B cell (primary cell): ENCODE measurements around the gene ESYT2. TPM values are rescaled to one million over a fixed set of nuclear protein-coding genes. Genes with fewer than 3 reads are reported as not detected.

Source experiments
- ATAC-seq: fragments of 200-7000 bp; cut with Tn5 transposase; one replicate; pipeline ENCODE4 v1.10.0; 2021; ENCODE audit warnings: low read depth, mild to moderate bottlenecking, moderate number of reproducible peaks, moderate library complexity
- CTCF ChIA-PET: fragments of 350-600 bp; sonication (Branson Sonifier 250); formaldehyde crosslinking; loops from one replicate; lab custom pipeline; 2021; ENCODE audit warnings: antibody characterized with exemption, inconsistent platforms; lab: Charles Lee
- POLR2A ChIA-PET: fragments of 350-600 bp; sonication (Branson Sonifier 250); formaldehyde crosslinking; loops from one replicate; lab custom pipeline; 2021; ENCODE audit warnings: antibody characterized with exemption; lab: Charles Lee
- DNase-seq: peaks from one replicate; pipeline ENCODE4 v3.0.0; 2013
- H2AFZ ChIP-seq: 2 replicates; pipeline ENCODE4 v1.6.1; 2012; ENCODE audit warnings: mild to moderate bottlenecking, low read depth, low read length; ENCODE audit not compliant: insufficient read depth, poor library complexity, severe bottlenecking
- H3K27ac ChIP-seq, 2 donors: 1 replicate in 1 of 2; 2 replicates in 1 of 2; pipeline ENCODE4 v1.5.1; 2012 to 2013; ENCODE audit warnings: low read length in 2 of 2, mild to moderate bottlenecking in 2 of 2, moderate library complexity in 1 of 2
- H3K27me3 ChIP-seq, 4 experiments: fragments of 200-600 bp in 1 of 4; sonication (generic) in 1 of 4; replicated peaks in 1 of 4; 1 replicate in 2 of 4; 2 replicates in 2 of 4; pipeline versions ENCODE4 v1.6.1 to v1.7.0; 2013 to 2016; ENCODE audit warnings: low read length in 3 of 4, mild to moderate bottlenecking in 2 of 4, mixed read lengths in 1 of 4, moderate library complexity in 1 of 4; ENCODE audit not compliant: insufficient read depth in 4 of 4, control insufficient read depth in 3 of 4; ENCODE audit errors: control extremely low read depth in 1 of 4
- H3K36me3 ChIP-seq, 2 experiments: replicated peaks in 1 of 2; 1 replicate in 1 of 2; 2 replicates in 1 of 2; pipeline versions ENCODE4 v1.6.1 to v1.7.1; 2013; ENCODE audit warnings: low read length in 1 of 2; ENCODE audit not compliant: insufficient read depth in 2 of 2, control insufficient read depth in 1 of 2; ENCODE audit errors: control extremely low read depth in 1 of 2, extremely low read depth in 1 of 2
- H3K4me1 ChIP-seq, 2 donors: fragments of 200-600 bp in 1 of 2; sonication (generic) in 1 of 2; 1 replicate in 1 of 2; 2 replicates in 1 of 2; pipeline versions ENCODE4 v1.5.1 to v1.6.1; 2013 to 2017; ENCODE audit warnings: low read length in 2 of 2; ENCODE audit not compliant: control insufficient read depth in 2 of 2, insufficient read depth in 2 of 2
- H3K4me2 ChIP-seq: replicated peaks from 2 replicates; pipeline ENCODE3; 2012; ENCODE audit warnings: mild to moderate bottlenecking, low read depth, low read length; ENCODE audit not compliant: poor library complexity, severe bottlenecking
- H3K4me3 ChIP-seq, 5 experiments: fragments of 200-600 bp in 1 of 5; sonication (generic) in 1 of 5; 1 replicate in 3 of 5; 2 replicates in 2 of 5; pipeline versions ENCODE4 v1.5.1 to v1.7.0; 2011 to 2016; ENCODE audit warnings: low read length in 4 of 5, mild to moderate bottlenecking in 4 of 5, low read depth in 2 of 5, control low read depth in 1 of 5, moderate library complexity in 1 of 5; ENCODE audit not compliant: insufficient read depth in 1 of 5; ENCODE audit errors: control extremely low read depth in 1 of 5, extremely low read depth in 1 of 5
- H3K79me2 ChIP-seq: fragments of 200-600 bp; sonication (generic); one replicate; pipeline ENCODE4 v1.6.0; 2016; ENCODE audit warnings: low read length; ENCODE audit not compliant: control insufficient read depth, insufficient read depth
- H3K9ac ChIP-seq: fragments of 200-600 bp; sonication (generic); 2 replicates; pipeline ENCODE4 v1.6.1; 2017; ENCODE audit warnings: mild to moderate bottlenecking, low read length, moderate library complexity
- H3K9me3 ChIP-seq, 3 donors: one replicate each; pipeline versions ENCODE4 v1.6.1 to v1.7.1; 2013; ENCODE audit warnings: low read length in 2 of 3; ENCODE audit not compliant: control insufficient read depth in 2 of 3, insufficient read depth in 1 of 3; ENCODE audit errors: control extremely low read depth in 1 of 3
- H4K20me1 ChIP-seq: 2 replicates; pipeline ENCODE4 v1.6.0; 2012; ENCODE audit warnings: mild to moderate bottlenecking, low read length; ENCODE audit not compliant: insufficient read depth, control insufficient read depth, poor library complexity, severe bottlenecking
- H3K27ac Mint-ChIP-seq: one replicate; pipeline ENCODE4 v1.8.0; 2021; ENCODE audit warnings: mixed read lengths
- H3K27me3 Mint-ChIP-seq: one replicate; pipeline ENCODE4 v1.8.0; 2021; ENCODE audit warnings: mixed read lengths
- H3K4me1 Mint-ChIP-seq: one replicate; pipeline ENCODE4 v1.8.0; 2021; ENCODE audit warnings: mixed read lengths
- H3K4me3 Mint-ChIP-seq: one replicate; pipeline ENCODE4 v1.8.0; 2021; ENCODE audit warnings: mixed read lengths
- H3K9me3 Mint-ChIP-seq: one replicate; pipeline ENCODE4 v1.8.0; 2022; ENCODE audit warnings: mixed read lengths; ENCODE audit not compliant: insufficient read depth
- EZH2 ChIP-seq: IDR thresholded peaks from 2 replicates; pipeline ENCODE4 v1.6.1; 2012; ENCODE audit warnings: borderline replicate concordance, low read depth, mild to moderate bottlenecking, moderate library complexity, low read length; ENCODE audit not compliant: insufficient read depth, poor library complexity, severe bottlenecking
- WGBS: methylation state at CpG from one replicate; pipeline ENCODE4 v1.1.5; 2013; ENCODE audit warnings: missing lambda C conversion rate; ENCODE audit not compliant: insufficient coverage; 5-methylcytosine and 5-hydroxymethylcytosine counted together
- intact Hi-C: fragments of 100-400 bp; cut with micrococcal nuclease; formaldehyde crosslinking; loops from one replicate; pipeline ENCODE4 v1.10.0; 2022
- polyA plus RNA-seq: library from polyadenylated mRNA; depleted of rRNA; stranded (reverse); fragments of >200 nt; gene quantifications from 2 replicates; pipeline ENCODE4 v1.2.3, GENCODE V29; 2012
- total RNA-seq, 2 donors: library from RNA; stranded (reverse); fragments of 120-200 nt in 1 of 2; gene quantifications; 1 replicate in 1 of 2; 2 replicates in 1 of 2; pipeline versions ENCODE4 v1.2.3 to v1.2.4, GENCODE V29; 2013 to 2022
- TF ChIP-seq, protein P1 (sequence below): fragments of 200-600 bp; IDR thresholded peaks from one replicate; pipeline ENCODE4 v1.8.0; 2022; ENCODE audit warnings: antibody characterized with exemption, mild to moderate bottlenecking

The ESYT2 gene
- total and polyA plus RNA-seq, 2 donors (not counting 1 experiment from before 2014, with no cell fraction given), result 12.0 to 34.2 TPM

- WGBS, result 94% methylated on average over 8 of the region's 9 CpGs
- no peak overlapping the region for H2AFZ ChIP-seq
- CTCF ChIA-PET, result no interaction called here
- H3K4me2 ChIP-seq, result no peak overlapping the region
- no peak overlapping the region for H3K4me3 Mint-ChIP-seq
- H3K27me3 Mint-ChIP-seq, result no peaks in the 10 kb centered on the region
- no peaks in the 10 kb centered on the region for H3K4me1 ChIP-seq
- peaks cover 0 to 17% (median 0%) of the 10 kb centered on the region in 3 donors for H3K9me3 ChIP-seq
- TF ChIP-seq, protein P1, sequence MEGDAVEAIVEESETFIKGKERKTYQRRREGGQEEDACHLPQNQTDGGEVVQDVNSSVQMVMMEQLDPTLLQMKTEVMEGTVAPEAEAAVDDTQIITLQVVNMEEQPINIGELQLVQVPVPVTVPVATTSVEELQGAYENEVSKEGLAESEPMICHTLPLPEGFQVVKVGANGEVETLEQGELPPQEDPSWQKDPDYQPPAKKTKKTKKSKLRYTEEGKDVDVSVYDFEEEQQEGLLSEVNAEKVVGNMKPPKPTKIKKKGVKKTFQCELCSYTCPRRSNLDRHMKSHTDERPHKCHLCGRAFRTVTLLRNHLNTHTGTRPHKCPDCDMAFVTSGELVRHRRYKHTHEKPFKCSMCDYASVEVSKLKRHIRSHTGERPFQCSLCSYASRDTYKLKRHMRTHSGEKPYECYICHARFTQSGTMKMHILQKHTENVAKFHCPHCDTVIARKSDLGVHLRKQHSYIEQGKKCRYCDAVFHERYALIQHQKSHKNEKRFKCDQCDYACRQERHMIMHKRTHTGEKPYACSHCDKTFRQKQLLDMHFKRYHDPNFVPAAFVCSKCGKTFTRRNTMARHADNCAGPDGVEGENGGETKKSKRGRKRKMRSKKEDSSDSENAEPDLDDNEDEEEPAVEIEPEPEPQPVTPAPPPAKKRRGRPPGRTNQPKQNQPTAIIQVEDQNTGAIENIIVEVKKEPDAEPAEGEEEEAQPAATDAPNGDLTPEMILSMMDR, result no peak
- no peak for TF ChIP-seq EZH2
- H3K9me3 Mint-ChIP-seq, result no peaks in the 10 kb centered on the region
- H3K79me2 ChIP-seq, result peaks cover 60% of the 10 kb centered on the region
- H3K4me1 Mint-ChIP-seq, result peaks cover 2% of the 10 kb centered on the region
- no peak overlapping the region for H3K9ac ChIP-seq
- peaks cover 30% of the 10 kb centered on the region for H4K20me1 ChIP-seq
- peaks cover 0 to 4% of the 10 kb centered on the region in 2 experiments for H3K36me3 ChIP-seq
- no peak overlapping the region for H3K27ac Mint-ChIP-seq
- H3K27ac ChIP-seq, result no peak overlapping the region
- H3K27me3 ChIP-seq, result no peaks in the 10 kb centered on the region
- ATAC-seq (no peak), DNase-seq (no peak)
- POLR2A ChIA-PET, result no interaction called here
- H3K4me3 ChIP-seq, result no peak overlapping the region
- intact Hi-C loops, result no loop called here
Measured at GRCh38 chr7:158802535-158803366, 26.6 kb downstream of the ESYT2 start.

DNA sequence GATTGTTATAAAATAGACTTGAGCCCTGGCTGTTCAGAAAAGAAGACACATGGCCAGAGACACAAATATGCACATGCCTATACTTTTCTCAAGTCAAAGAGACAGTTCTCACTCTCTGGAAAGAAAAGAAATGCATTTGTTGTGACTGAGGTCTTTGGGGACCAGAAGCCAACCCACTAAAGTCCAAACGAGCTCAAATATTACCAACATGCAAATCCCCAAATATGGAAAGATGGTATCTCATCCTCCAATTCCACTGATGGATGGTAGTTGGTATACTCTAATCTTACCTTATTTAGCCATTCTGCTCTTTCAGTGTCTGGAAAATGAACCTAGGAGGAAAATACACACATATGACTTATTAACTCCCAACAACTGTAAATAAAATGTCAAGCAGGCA lies 30.6 kb downstream of the ESYT2 start:
- TF ChIP-seq EZH2, result no peak
- TF ChIP-seq, protein P1, result no peak
- H3K36me3 ChIP-seq, result peaks cover 0 to 40% of the 10 kb centered on the region in 2 experiments
- H3K9ac ChIP-seq, result no peak overlapping the region
- CTCF ChIA-PET, result no interaction called here
- peaks cover 2% of the 10 kb centered on the region for H3K4me1 Mint-ChIP-seq
- no peak overlapping the region for H2AFZ ChIP-seq
- DNase-seq (no peak), ATAC-seq (no peak)
- WGBS, result no CpG with 5 or more reads among the region's 1 CpG
- POLR2A ChIA-PET, result interaction anchor here (0.6 kb wide), 1 partner anchor 68 kb away, joined by 4 read pairs; no protein-coding TSS in a partner anchor
- no peaks in the 10 kb centered on the region for H3K27me3 ChIP-seq
- peaks cover 0 to 4% (median 0%) of the 10 kb centered on the region in 3 donors for H3K9me3 ChIP-seq
- no peak overlapping the region for H3K27ac ChIP-seq
- H3K4me3 Mint-ChIP-seq, result no peak overlapping the region
- peaks cover 35% of the 10 kb centered on the region for H3K79me2 ChIP-seq
- intact Hi-C loops, result no loop called here
- H3K27me3 Mint-ChIP-seq, result no peaks in the 10 kb centered on the region
- no peaks in the 10 kb centered on the region for H3K4me1 ChIP-seq
- no peaks in the 10 kb centered on the region for H3K9me3 Mint-ChIP-seq
- peaks cover 18% of the 10 kb centered on the region for H4K20me1 ChIP-seq
- no peak overlapping the region for H3K4me2 ChIP-seq
- H3K4me3 ChIP-seq, result no peak overlapping the region
- no peak overlapping the region for H3K27ac Mint-ChIP-seq
